WTC11 (cell line): ENCODE data around the gene C1QL1.

ENCODE experiments used
- CTCF ChIP-seq: fragments of 200-600 bp; IDR thresholded peaks from 2 replicates; pipeline ENCODE4 v1.8.0; 2022; ENCODE audit warnings: antibody characterized with exemption
- MAX ChIP-seq: sonication (generic); formaldehyde crosslinking; IDR thresholded peaks from 2 replicates; pipeline ENCODE4 v1.8.0; 2022; ENCODE audit warnings: mild to moderate bottlenecking, missing genetic modification reagents
- MLX ChIP-seq: sonication (generic); formaldehyde crosslinking; IDR thresholded peaks from 2 replicates; pipeline ENCODE4 v1.8.1; 2023; ENCODE audit warnings: mild to moderate bottlenecking, missing genetic modification reagents, moderate library complexity
- TCF7 ChIP-seq: sonication (generic); formaldehyde crosslinking; IDR thresholded peaks from 2 replicates; pipeline ENCODE4 v1.8.0; 2022; ENCODE audit warnings: mild to moderate bottlenecking, low read depth, missing genetic modification reagents, moderate library complexity
- ZBTB21 ChIP-seq: sonication (generic); formaldehyde crosslinking; IDR thresholded peaks from 2 replicates; pipeline ENCODE4 v1.8.1; 2023; ENCODE audit warnings: mild to moderate bottlenecking, missing genetic modification reagents, borderline replicate concordance
- TF ChIP-seq, protein P1 (sequence below): sonication (generic); formaldehyde crosslinking; IDR thresholded peaks from 2 replicates; pipeline ENCODE4 v1.8.1; 2023; ENCODE audit warnings: mild to moderate bottlenecking, missing genetic modification reagents, borderline replicate concordance
- TF ChIP-seq, protein P2 (sequence below): sonication (generic); formaldehyde crosslinking; IDR thresholded peaks from 2 replicates; pipeline ENCODE4 v1.8.1; 2022; ENCODE audit warnings: low read depth, missing genetic modification reagents, borderline replicate concordance

DNA sequence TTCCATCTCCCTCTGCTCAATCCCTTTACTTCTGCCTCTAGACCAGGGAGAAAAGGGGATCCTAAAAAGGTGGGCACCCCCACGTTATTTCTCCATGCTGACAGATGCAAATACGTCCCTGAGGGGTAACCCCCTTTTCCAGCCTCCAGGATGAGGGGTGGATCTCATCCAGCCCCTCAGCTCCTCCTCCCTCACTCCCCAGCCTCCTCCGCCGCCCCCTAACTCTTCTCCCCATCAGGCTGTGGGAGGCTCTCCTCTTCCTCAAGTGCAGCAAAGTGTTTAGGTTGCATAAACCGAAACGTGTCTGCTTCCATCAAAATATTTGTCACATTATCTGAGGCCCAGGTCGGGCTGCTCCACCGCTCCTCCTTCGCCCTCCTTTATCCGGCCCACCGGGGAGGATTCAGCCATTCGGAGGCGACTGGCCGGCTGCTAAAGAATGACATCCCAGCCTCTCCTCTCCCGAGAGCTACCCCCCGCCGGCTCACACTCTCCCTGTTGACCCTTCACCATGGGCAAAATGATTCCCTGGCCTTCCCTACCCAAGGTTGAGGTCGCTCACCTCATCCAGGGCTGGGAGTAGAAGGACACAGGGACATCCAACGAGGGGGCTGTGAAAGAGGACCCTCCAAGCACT, 1.2 kb upstream of the C1QL1 start:
- TF ChIP-seq CTCF (no peak), ZBTB21 (CRISPR knock-in tag) (no peak), TCF7 (CRISPR knock-in tag) (no peak), MAX (CRISPR knock-in tag) (no peak), MLX (CRISPR knock-in tag) (no peak)
- TF ChIP-seq, protein P1, sequence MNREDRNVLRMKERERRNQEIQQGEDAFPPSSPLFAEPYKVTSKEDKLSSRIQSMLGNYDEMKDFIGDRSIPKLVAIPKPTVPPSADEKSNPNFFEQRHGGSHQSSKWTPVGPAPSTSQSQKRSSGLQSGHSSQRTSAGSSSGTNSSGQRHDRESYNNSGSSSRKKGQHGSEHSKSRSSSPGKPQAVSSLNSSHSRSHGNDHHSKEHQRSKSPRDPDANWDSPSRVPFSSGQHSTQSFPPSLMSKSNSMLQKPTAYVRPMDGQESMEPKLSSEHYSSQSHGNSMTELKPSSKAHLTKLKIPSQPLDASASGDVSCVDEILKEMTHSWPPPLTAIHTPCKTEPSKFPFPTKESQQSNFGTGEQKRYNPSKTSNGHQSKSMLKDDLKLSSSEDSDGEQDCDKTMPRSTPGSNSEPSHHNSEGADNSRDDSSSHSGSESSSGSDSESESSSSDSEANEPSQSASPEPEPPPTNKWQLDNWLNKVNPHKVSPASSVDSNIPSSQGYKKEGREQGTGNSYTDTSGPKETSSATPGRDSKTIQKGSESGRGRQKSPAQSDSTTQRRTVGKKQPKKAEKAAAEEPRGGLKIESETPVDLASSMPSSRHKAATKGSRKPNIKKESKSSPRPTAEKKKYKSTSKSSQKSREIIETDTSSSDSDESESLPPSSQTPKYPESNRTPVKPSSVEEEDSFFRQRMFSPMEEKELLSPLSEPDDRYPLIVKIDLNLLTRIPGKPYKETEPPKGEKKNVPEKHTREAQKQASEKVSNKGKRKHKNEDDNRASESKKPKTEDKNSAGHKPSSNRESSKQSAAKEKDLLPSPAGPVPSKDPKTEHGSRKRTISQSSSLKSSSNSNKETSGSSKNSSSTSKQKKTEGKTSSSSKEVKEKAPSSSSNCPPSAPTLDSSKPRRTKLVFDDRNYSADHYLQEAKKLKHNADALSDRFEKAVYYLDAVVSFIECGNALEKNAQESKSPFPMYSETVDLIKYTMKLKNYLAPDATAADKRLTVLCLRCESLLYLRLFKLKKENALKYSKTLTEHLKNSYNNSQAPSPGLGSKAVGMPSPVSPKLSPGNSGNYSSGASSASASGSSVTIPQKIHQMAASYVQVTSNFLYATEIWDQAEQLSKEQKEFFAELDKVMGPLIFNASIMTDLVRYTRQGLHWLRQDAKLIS (CRISPR knock-in tag): no peak
- TF ChIP-seq, protein P2, sequence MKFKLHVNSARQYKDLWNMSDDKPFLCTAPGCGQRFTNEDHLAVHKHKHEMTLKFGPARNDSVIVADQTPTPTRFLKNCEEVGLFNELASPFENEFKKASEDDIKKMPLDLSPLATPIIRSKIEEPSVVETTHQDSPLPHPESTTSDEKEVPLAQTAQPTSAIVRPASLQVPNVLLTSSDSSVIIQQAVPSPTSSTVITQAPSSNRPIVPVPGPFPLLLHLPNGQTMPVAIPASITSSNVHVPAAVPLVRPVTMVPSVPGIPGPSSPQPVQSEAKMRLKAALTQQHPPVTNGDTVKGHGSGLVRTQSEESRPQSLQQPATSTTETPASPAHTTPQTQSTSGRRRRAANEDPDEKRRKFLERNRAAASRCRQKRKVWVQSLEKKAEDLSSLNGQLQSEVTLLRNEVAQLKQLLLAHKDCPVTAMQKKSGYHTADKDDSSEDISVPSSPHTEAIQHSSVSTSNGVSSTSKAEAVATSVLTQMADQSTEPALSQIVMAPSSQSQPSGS: no peak
